ENCODE results near the gene MXD4. TPM values are rescaled to one million over a fixed set of nuclear protein-coding genes. Genes with fewer than 3 reads are reported as not detected.
A peak's percentile ranks its signal among the peaks of the same experiment; 100 is the strongest.

Gene MXD4
- total and polyA plus RNA-seq, 2 of the 13 experiments (the other 11 are each of a cell fraction or from before 2014, with no cell fraction given): 29.0 to 31.3 TPM

DNA sequence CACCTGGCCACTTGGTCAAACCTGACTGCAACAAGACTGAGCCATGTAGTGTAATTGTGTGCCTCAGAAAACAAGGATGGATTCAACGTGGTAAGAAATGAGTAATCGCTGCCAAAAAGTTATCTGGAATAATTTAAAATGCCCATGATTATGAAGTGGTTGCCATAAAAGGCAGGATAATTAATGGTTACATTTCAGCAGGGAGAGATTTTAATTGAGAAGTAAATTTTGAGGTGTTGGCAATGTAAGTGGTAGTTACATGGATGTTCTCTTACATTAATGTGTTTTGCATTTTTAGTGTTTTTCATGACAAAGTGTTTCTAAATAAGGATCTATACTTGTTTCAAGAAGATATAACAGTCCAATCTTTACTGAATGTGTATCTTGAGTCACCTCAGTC, 35.6 kb downstream of the MXD4 start (continued):
- TF ChIP-seq FOXP4 (CRISPR knock-in tag; IDR thresholded peaks at IDR 0.05): no peak

DNA sequence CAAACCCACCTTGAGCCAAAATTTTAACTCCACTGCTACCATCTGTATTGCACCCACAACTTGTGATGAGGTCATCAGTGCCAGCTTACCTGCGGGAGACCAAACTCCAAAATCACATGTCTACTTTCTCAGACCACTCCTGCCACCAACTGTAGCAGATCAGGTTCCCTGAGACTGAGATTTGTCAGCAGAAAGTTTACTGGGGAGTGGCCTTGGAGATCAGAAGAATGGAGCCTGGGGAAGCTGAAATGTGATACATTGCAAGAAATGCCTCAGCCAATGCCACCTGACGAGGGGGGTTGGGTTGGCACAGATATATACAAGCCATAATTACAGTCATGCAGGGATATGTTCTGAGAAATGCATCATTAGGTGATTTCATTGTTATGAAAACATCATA, 39.1 kb downstream of the MXD4 start:
- FAIRE-seq (no peak), DNase-seq (ENCODE audit: low spot score) (no peak), ATAC-seq (no peak)
- intact Hi-C loops (cut with micrococcal nuclease; ENCODE audit: unreplicated experiment) (no loop called here), in situ Hi-C loops (cut with HindIII; ENCODE audit: extremely low pct_ligation_motif_present, low pct_unique_long_range_greater_than_20kb) (no loop called here)
- H4K20me1 ChIP-seq (ENCODE audit: insufficient read depth, low read length): no peaks in the 10 kb centered on the region
- POLR2A ChIA-PET: no interaction called here
- no peak overlapping the region for H3K9ac ChIP-seq (ENCODE audit: insufficient read depth, low read depth, low read length)
- peak; percentile 81 for TF ChIP-seq ATF7 (IDR thresholded peaks at IDR 0.05)
- TF ChIP-seq ATF7 (CRISPR knock-in tag; IDR thresholded peaks at IDR 0.05): no peak
- TF ChIP-seq ZNF770 (CRISPR knock-in tag; IDR thresholded peaks at IDR 0.05): no peak
- TF ChIP-seq ZNF264 (CRISPR knock-in tag; IDR thresholded peaks at IDR 0.05): no peak
- H3K4me2 ChIP-seq (ENCODE audit: low read depth, low read length): no peak overlapping the region
- no peak overlapping the region for H3K27ac ChIP-seq (ENCODE audit: extremely low read length, insufficient read depth, low read length)
- H3K4me3 ChIP-seq (replicated peaks in 1 of 3; ENCODE audit: insufficient read depth in 1 of 3, low read depth in 2 of 3, low read length in 3 of 3): no peak overlapping the region
- WGBS (ENCODE audit: low lambda C conversion rate): 95% methylated on average over 2 of the region's 2 CpGs
- no TSS peak for BruUV-seq (replicated peaks)
- no peaks in the 10 kb centered on the region for H3K27me3 ChIP-seq (ENCODE audit: control insufficient read depth in 1 of 2, insufficient read depth in 2 of 2, low read length in 2 of 2)
- H3K4me1 ChIP-seq (ENCODE audit: insufficient read depth, low read length): peaks cover 9% of the 10 kb centered on the region
- no peak overlapping the region for H2AFZ ChIP-seq (ENCODE audit: low read length)
- no peaks in the 10 kb centered on the region; a peak in 1 of 5 replicates for H3K36me3 ChIP-seq (replicated peaks in 1 of 2; ENCODE audit: control insufficient read depth in 1 of 2, insufficient read depth in 2 of 2, low read length in 2 of 2)
- CTCF ChIA-PET (ENCODE audit: low intra/inter-chr PET ratio, low total read pairs): no interaction called here
- H3K9me3 ChIP-seq (ENCODE audit: low read length): no peaks in the 10 kb centered on the region
- H3K79me2 ChIP-seq (ENCODE audit: insufficient read depth, low read length): no peaks in the 10 kb centered on the region

Data from HepG2 (cell line).